ENCODE data around the gene NEXN. TPM values are rescaled to one million over a fixed set of nuclear protein-coding genes. Genes with fewer than 3 reads are reported as not detected.
A peak's percentile ranks its signal among the peaks of the same experiment; 100 is the strongest.

NEXN gene
- total and polyA plus RNA-seq, 2 donors (not counting 1 experiment from before 2014, with no cell fraction given): 0.07 to 0.81 TPM

- DNase-seq (peak; percentile 44), ATAC-seq (ENCODE audit: low read depth) (no peak)
- no peaks in the 10 kb centered on the region for H3K36me3 ChIP-seq (replicated peaks in 1 of 2; ENCODE audit: control extremely low read depth in 1 of 2, control insufficient read depth in 1 of 2, extremely low read depth in 1 of 2, insufficient read depth in 2 of 2, low read length in 1 of 2)
- Mint-ChIP-seq H3K27me3 (no peaks in the 10 kb centered on the region), H3K9me3 (ENCODE audit: insufficient read depth) (no peaks in the 10 kb centered on the region), H3K4me1 (peaks cover 14% of the 10 kb centered on the region), H3K4me3 (peak overlapping the region; percentile 85), H3K27ac (peak overlapping the region; percentile 64)
- H3K4me3 ChIP-seq (ENCODE audit: control extremely low read depth in 1 of 5, extremely low read depth in 1 of 5, insufficient read depth in 1 of 5, low read depth in 2 of 5, low read length in 4 of 5): peak overlapping the region; percentile 1 to 69 (median 47)
- peak overlapping the region; percentile 62 for H3K4me2 ChIP-seq (replicated peaks; ENCODE audit: low read depth, low read length, poor library complexity, severe bottlenecking)
- no peaks in the 10 kb centered on the region for H3K79me2 ChIP-seq (ENCODE audit: control insufficient read depth, insufficient read depth, low read length)
- no peaks in the 10 kb centered on the region for H4K20me1 ChIP-seq (ENCODE audit: control insufficient read depth, insufficient read depth, low read length, poor library complexity, severe bottlenecking)
- peak overlapping the region; percentile 65 for H2AFZ ChIP-seq (ENCODE audit: insufficient read depth, low read depth, low read length, poor library complexity, severe bottlenecking)
- POLR2A ChIA-PET: no interaction called here
- intact Hi-C loops (cut with micrococcal nuclease): no loop called here
- peak overlapping the region in 1 of 2 donors; percentile 47 for H3K27ac ChIP-seq (ENCODE audit: low read length in 2 of 2)
- TF ChIP-seq EZH2 (IDR thresholded peaks at IDR 0.05; ENCODE audit: borderline replicate concordance, insufficient read depth, low read depth, low read length, poor library complexity, severe bottlenecking): no peak
- TF ChIP-seq CTCF (IDR thresholded peaks at IDR 0.05): no peak
- no peaks in the 10 kb centered on the region for H3K9me3 ChIP-seq (ENCODE audit: control extremely low read depth in 1 of 3, control insufficient read depth in 2 of 3, insufficient read depth in 1 of 3, low read length in 2 of 3)
- 53% methylated on average over 2 of the region's 13 CpGs for WGBS (ENCODE audit: insufficient coverage)
- CTCF ChIA-PET: no interaction called here
- H3K9ac ChIP-seq (ENCODE audit: low read length): peak overlapping the region; percentile 72
- H3K27me3 ChIP-seq (replicated peaks in 1 of 4; ENCODE audit: control extremely low read depth in 1 of 4, control insufficient read depth in 3 of 4, insufficient read depth in 4 of 4, low read length in 3 of 4): no peaks in the 10 kb centered on the region
- H3K4me1 ChIP-seq (ENCODE audit: control insufficient read depth in 2 of 2, insufficient read depth in 2 of 2, low read length in 2 of 2): peaks cover 0 to 3% of the 10 kb centered on the region in 2 donors
Observed at GRCh38 chr1:77926561-77927357, 38.3 kb downstream of the NEXN start.

GRCh38 chr1:77927414-77927813, 39.0 kb downstream of the NEXN start:
- Histone ChIP-seq H3K4me1 (ENCODE audit: control insufficient read depth in 2 of 2, insufficient read depth in 2 of 2, low read length in 2 of 2) (peaks cover 0 to 3% of the 10 kb centered on the region in 2 donors), H3K9ac (ENCODE audit: low read length) (peak overlapping the region; percentile 72), H3K4me2 (replicated peaks; ENCODE audit: low read depth, low read length, poor library complexity, severe bottlenecking) (peak overlapping the region; percentile 62), H2AFZ (ENCODE audit: insufficient read depth, low read depth, low read length, poor library complexity, severe bottlenecking) (no peak overlapping the region), H3K27ac (ENCODE audit: low read length in 2 of 2) (no peak overlapping the region), H3K36me3 (replicated peaks in 1 of 2; ENCODE audit: control extremely low read depth in 1 of 2, control insufficient read depth in 1 of 2, extremely low read depth in 1 of 2, insufficient read depth in 2 of 2, low read length in 1 of 2) (no peaks in the 10 kb centered on the region), H3K9me3 (ENCODE audit: control extremely low read depth in 1 of 3, control insufficient read depth in 2 of 3, insufficient read depth in 1 of 3, low read length in 2 of 3) (no peaks in the 10 kb centered on the region), H4K20me1 (ENCODE audit: control insufficient read depth, insufficient read depth, low read length, poor library complexity, severe bottlenecking) (no peaks in the 10 kb centered on the region), H3K27me3 (replicated peaks in 1 of 4; ENCODE audit: control extremely low read depth in 1 of 4, control insufficient read depth in 3 of 4, insufficient read depth in 4 of 4, low read length in 3 of 4) (no peaks in the 10 kb centered on the region), H3K79me2 (ENCODE audit: control insufficient read depth, insufficient read depth, low read length) (no peaks in the 10 kb centered on the region), H3K4me3 (ENCODE audit: control extremely low read depth in 1 of 5, extremely low read depth in 1 of 5, insufficient read depth in 1 of 5, low read depth in 2 of 5, low read length in 4 of 5) (peak overlapping the region in 3 of 5 experiments; percentile 17 to 56 (median 18))
- TF ChIP-seq CTCF (IDR thresholded peaks at IDR 0.05): no peak
- no peak for TF ChIP-seq EZH2 (IDR thresholded peaks at IDR 0.05; ENCODE audit: borderline replicate concordance, insufficient read depth, low read depth, low read length, poor library complexity, severe bottlenecking)
- CTCF ChIA-PET: no interaction called here
- H3K4me3 Mint-ChIP-seq: peak overlapping the region; percentile 63
- DNase-seq (no peak), ATAC-seq (ENCODE audit: low read depth) (no peak)
- intact Hi-C loops (cut with micrococcal nuclease): no loop called here
- H3K27me3 Mint-ChIP-seq: no peaks in the 10 kb centered on the region
- POLR2A ChIA-PET: no interaction called here
- H3K9me3 Mint-ChIP-seq (ENCODE audit: insufficient read depth): no peaks in the 10 kb centered on the region
- H3K4me1 Mint-ChIP-seq: peaks cover 14% of the 10 kb centered on the region
- no peak overlapping the region for H3K27ac Mint-ChIP-seq
- WGBS (ENCODE audit: insufficient coverage): no CpG with 5 or more reads among the region's 4 CpGs

Measured in B cell (primary cell).